ENCODE data around the gene TJP3.

TJP3 gene

DNA sequence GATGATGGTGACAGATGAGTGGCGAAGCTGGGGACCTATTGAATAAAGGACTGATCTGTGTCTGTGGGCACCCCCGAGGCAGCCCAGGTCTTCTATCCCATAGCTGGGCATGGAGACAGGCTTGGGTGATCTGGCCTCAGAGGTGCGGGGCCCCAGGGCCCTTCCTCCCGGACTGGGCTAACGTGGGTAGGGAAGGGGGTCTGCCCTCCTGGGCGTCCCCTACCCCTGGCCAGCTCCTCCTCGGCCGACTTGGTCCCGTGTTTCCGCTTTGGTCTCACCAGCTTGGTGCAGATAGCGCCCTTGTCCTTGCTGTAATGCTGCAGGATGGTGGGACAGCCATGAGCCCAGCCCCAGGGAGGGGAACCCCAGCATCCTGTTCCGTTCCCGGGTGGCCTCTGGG lies 74.7 kb downstream of the TJP3 start:
- no peak for DNase-seq (ENCODE audit: low read depth in 2 of 2)

DNA sequence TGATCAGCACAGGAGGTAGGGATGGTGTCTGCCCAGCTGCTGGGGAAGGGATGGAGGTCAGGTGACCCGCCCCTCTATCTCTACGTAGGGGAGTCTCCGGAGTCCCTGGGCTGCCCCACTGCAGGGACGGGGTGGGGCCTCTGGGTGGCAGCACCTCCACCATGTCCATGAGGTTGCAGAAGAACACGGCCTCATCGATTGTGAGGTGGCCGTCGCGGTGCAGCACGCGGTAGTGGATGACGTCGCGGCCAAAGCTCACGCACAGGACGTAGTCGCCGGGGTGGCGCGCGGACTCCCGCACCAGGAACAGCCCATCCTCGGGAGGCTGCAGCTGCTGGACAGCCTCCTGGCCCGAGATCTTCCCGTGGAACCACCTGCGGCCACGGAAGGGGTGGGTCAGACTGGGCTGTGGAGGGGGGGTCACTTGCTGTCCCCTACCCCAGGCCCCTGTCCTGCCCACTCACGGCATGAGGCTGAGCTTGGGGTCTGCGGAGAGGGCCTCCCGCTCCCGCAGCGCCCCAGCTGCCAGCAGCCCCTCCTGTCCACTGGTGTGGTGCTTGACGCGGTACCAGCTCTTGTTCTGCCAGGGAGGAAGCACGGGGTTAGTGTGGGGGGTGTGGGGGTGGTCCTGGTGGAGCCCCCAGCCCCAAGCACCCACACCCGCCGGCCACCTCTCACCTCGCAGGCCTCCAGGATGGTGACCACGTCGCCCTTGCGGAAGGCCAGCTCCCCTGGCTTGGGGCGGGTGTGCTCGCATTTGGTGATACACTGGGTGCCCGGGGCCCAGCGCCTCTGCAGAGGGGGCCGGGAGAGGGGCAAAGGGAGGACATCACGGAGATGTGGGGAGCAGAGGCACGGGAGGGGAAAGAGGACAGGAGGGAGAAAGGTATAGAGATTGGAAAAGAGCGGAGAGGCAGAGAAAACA lies 75.7 kb downstream of the TJP3 start:
- DNase-seq (ENCODE audit: low read depth in 2 of 2) = no peak

DNA sequence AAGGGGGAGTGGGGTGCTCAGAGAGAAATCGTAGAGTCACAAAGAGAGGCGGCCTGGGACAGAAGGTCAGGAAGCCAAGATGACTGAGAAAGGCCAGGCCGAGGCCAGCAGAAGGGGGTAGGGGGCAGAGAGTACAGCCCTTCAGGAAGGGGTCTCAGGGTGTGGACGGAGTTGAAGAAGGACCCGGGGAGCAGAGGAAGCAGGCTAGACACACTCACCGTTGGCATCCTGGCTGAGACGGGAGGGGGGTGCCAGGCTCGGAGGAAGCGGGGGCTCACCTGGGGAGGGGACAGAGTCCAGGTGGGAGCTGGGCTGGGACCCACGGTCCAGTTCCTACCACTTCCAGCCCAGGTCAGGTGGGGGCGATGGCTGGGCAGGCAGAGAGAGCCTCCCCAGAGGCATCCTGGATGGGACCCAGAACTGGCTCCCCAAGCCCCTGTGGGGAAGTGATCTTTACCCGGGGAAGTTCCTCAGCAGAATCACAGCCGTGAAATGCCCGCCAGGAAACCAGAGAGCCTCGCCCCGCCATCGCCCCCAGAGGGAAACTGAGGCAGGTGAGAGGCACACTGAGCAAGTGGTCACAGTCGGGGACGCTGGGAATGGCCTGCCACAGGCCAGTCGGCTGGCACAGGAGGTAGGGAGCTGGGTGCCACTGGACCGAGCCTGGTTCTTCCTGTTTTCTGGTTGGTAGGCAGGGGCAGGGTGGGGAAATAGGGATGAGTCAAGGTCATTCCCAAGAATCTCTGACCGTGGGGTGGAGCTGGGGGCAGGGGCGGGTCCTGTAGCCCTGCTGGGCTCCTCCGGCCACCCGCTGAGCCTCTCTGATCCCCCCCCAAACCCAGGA lies 76.6 kb downstream of the TJP3 start:
- DNase-seq (ENCODE audit: low read depth in 2 of 2) = no peak

DNA sequence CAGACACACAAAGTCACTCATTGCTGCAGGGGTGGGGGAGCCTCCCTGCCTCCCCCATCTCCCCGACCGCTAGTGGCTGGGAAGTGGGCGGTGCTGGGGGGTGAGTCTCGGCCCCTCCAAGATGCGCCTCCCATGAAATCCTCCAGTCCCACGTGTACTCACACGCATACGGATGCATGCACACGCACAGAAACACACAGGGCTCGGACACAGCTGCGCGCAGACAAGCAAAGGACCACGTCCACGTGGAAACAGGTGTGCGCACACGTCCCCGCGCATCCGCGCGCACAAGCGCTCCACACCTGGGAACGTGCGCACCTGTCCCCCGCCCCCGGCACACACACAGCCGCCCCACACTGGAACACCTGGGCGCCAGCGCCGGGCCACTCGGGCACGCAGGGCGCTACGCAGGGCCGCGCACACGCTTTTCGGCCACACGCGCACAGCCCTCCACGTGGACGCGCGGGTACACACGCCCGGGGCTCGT lies 77.3 kb downstream of the TJP3 start:
- no peak for DNase-seq (ENCODE audit: low read depth in 2 of 2)

DNA sequence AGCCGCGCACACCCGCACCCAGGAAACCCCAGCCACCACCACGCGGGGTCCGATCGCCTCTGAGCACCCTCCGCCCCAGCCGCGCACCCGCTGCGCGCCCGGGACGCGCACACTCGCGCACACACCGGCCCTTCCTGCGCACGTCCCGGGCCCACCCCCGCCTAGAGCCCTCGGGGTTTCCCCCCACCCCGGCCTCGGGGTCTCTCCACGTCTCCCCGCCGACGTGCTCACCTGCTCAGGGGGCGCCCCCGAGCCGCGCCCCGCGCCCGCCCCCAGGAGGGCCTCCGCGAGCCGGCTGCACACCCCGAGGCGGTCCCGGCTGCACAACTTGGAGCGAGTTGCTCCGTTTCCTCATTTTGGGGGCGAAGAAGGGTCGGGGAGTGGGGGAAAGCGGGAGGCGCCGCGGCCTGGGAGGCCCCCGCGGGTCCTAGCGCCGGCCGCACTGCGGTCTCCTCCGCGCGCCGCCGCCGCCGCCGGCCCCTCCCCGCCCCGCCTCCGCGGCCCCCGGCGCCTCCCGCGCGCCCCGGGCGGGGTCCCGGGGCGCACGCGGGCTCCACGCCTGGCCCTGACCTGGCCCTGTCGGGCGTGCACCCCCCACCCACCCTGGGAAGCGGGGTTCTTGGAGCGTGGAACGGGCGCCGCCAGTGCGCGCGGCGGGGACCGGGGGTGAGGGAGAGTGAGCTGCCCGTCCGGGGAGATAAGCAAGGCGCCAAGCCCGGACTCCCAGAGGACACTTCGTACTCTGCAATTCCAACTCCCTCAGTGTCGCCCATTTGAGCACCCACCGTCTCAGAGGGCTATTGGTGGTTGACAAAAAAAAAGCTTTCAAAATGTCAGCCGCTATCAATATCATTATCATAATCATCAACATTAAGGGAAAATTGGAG lies 78.0 kb downstream of the TJP3 start, which contains the start of gene MATK:
TSS of gene MATK (minus strand) at position 444 of the 887 bp plus-strand sequence. CDS start 1,246 bp downstream, outside the sequence.
- DNase-seq (ENCODE audit: low read depth in 2 of 2) = no peak

DNA sequence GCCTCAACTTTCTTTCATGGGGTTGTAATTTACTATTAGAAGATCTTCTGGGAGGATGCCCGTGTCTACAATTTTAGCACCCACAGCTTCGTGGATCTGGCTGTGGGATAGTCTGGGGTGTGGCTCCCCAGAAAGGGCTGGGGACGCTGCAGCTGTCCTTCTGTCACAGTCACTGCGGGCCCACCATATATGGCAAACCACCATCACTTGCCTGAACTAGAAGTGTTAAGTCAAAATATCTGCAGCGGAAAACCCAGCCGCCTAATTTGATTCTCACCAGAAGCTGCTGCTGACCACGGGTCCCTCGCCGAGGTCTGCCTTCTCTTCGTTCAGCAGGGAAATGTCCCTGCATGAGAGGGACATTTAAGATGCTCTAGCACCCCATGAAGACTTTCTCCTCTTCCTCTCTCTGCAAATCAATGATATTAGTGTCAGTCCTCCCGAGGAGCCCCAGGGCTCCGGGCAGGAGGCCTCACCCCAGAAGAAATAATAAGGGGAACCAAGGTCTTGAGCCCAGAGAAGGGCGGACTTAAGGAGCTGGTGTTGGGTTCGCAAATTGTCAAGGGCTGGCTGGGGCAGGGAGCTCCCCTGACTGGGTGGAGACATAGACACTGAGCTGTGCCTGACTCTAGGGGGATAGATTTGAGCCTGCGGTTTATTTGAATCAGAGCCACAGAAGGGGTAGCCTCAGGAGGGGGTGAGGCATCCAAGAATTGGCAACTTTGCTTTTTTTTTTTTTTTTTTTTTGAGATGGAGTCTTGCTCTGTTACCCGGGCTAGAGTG lies 81.0 kb downstream of the TJP3 start:
- no peak for DNase-seq (ENCODE audit: low read depth in 2 of 2)

DNA sequence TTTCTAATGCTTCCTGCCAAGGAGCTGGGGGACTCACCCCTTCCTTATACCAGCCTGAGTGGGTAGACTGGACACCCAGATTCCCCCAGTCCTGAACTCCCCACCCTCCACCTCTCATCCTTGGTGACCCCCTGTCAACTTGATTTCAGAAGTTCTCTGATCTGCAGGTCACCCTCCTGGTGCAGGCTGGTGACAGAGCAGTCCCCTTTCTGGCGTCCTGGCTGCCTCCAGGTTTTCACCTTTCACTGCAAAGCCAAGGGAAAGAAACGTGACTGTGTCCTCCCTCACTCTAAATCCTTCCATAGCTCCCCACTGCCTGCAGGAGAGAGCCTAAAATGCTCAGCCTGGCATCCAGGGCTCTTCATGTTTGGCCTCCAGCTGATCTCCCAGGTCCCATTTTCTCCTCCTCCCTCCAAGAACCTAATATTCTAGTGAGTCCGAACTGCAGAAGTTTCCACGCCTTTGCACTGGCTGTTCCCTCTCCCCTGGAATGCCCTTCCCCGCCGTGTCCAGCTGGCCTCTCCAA lies 82.1 kb downstream of the TJP3 start:
- no peak for DNase-seq (ENCODE audit: low read depth in 2 of 2)

DNA sequence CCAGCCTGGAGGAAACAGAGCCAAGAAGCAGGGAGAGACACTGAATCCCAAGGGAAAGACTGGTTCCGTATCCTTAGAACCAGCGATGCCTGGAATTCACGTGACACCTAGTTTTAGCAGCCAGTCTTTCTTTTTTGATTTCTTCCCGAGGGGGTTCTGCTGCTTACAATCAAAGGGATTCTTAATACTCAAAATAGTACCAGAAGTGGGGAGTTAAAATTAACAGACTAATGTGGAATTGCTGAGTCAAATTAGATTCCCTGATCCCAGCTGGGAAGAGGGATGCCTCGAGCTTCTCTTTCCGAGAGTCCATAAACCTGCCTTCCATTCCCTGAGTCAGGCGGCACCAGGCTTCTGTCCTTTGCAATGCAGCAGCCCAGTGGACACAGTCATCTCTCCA lies 82.8 kb downstream of the TJP3 start:
- DNase-seq (ENCODE audit: low read depth in 2 of 2) = no peak

DNA sequence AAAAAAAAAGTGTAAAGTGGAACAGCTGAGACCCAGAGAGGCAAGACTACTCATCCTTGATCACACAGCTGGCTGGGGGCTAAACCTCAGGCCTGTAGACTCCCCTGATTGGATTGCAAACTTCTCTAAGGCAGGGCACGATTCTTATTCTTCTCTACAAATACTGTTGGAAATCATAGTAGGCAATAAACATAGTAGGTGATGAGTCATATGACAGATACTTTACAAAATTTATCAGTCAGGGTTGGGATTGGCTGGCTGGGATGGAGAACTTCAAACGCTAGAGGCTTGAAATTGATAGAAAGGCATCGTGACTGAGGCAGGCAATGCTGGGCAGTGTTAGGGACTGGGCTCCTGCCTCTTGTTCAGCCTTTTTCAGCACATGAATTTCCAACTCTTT lies 83.9 kb downstream of the TJP3 start:
- no peak for DNase-seq (ENCODE audit: low read depth in 2 of 2)

DNA sequence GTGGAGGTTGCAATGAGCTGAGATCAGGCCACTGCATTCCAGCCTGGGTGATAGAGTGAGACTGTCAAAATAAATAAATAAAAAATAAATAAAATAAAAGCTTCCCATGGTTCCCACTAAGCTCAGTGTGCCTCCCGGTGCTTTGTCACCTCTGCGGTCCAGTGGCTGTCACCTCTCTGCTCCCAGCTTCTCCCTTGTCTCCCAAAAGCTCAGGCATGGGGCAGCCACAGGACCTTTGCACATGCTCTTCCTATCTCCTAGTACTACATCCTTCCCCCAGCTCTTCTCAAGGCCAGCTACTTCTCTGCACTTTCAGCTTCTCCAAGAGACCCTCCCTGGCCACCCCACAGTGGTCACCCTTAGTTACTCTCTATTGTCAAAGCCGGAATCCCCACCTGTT lies 85.6 kb downstream of the TJP3 start:
- no peak for DNase-seq (ENCODE audit: low read depth in 2 of 2)

DNA sequence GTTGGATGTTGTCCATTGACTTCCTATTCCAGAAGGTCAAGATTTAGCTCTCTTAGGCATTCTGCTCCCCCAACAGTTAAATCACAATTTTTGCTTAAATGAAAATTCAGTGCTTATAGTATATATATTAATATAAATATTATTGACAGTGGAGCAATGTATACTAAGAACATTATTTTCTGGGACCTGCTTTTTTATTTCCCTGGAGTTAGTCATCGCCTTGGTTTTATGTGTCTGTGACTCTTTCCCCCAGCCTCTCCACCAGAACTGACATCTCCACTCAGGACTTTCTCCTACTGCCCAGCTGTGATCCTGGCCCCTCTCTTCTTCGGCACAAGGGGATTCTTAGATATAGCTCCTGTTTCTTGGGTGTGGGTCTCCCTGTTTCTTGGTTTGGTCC lies 88.2 kb downstream of the TJP3 start:
- DNase-seq (ENCODE audit: low read depth in 2 of 2) = no peak

DNA sequence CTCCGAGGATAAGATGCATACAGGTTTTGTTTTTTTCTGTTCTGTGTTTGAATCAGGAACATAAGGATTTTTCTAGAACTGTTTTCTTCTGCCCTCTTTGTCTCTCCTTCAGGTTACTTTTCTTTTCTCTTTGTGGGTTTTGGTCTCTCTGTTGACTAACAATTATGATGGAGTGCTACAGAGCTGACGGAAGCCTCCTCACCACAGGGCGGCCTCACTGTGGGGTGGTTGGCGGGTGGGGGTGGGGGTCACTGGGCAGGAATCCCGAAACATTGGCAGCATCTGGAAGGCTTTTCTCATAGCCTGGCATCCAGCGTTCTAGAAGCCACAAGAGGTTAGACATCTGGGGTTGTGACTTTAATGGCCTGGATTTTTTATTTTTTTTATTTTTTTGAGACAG lies 90.0 kb downstream of the TJP3 start:
- DNase-seq (ENCODE audit: low read depth in 2 of 2) = no peak
